Measurements from ENCODE around the gene THG1L.

DNA sequence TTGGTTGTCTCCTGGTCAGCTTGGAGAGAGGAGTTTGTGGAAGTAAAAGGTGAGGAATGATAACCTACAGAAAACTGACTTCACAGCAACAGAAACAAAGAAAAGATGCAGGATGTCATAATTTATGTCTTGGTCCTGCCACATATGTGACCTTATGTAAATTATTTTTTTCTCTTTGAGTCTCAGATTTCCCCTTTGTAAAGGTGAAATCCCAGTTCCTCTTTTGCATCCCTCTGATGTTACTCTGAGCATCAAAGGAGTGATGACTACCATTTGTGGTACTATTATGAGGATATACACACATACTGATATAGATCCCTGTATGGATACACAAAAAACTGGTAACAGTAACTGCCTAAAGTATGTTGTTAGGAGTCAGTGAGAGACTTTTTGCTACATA is 1.4 kb upstream of the THG1L start:
- TF ChIP-seq, protein P1, sequence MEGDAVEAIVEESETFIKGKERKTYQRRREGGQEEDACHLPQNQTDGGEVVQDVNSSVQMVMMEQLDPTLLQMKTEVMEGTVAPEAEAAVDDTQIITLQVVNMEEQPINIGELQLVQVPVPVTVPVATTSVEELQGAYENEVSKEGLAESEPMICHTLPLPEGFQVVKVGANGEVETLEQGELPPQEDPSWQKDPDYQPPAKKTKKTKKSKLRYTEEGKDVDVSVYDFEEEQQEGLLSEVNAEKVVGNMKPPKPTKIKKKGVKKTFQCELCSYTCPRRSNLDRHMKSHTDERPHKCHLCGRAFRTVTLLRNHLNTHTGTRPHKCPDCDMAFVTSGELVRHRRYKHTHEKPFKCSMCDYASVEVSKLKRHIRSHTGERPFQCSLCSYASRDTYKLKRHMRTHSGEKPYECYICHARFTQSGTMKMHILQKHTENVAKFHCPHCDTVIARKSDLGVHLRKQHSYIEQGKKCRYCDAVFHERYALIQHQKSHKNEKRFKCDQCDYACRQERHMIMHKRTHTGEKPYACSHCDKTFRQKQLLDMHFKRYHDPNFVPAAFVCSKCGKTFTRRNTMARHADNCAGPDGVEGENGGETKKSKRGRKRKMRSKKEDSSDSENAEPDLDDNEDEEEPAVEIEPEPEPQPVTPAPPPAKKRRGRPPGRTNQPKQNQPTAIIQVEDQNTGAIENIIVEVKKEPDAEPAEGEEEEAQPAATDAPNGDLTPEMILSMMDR (IDR thresholded peaks at IDR 0.05): no peak
- no peak for TF ChIP-seq EP300 (IDR thresholded peaks at IDR 0.05)

Measured in upper lobe of left lung (tissue), 4 donors.